Heart left ventricle (tissue), 16 donors: ENCODE results near the gene PHETA2. TPM values are rescaled to one million over a fixed set of nuclear protein-coding genes. Genes with fewer than 3 reads are reported as not detected.
A peak's percentile ranks its signal among the peaks of the same experiment; 100 is the strongest.

Experiments used
- ATAC-seq, 4 donors: fragments of 200-7000 bp; cut with Tn5 transposase; one replicate each; pipeline ENCODE4 v1.9.1; 2020 to 2022; ENCODE audit warnings: moderate library complexity in 4 of 4, mild to moderate bottlenecking in 3 of 4, moderate number of reproducible peaks in 1 of 4
- DNase-seq, 5 donors: peaks; one replicate each; pipeline ENCODE4 v3.0.0-alpha.2; 2020
- H3K27ac ChIP-seq, 12 donors: fragments of 200-600 bp; sonication (generic) in 4 of 12; one replicate each; pipeline versions ENCODE4 v1.5.0 to v1.8.0; 2016 to 2022; ENCODE audit warnings: mild to moderate bottlenecking in 2 of 12
- H3K27me3 ChIP-seq, 9 donors: fragments of 200-600 bp; sonication (generic) in 2 of 9; one replicate each; pipeline versions ENCODE4 v1.5.1 to v1.8.0; 2016 to 2022; ENCODE audit warnings: mild to moderate bottlenecking in 3 of 9
- H3K36me3 ChIP-seq, 9 donors: fragments of 200-600 bp; sonication (generic) in 2 of 9; one replicate each; pipeline versions ENCODE4 v1.5.0 to v1.8.0; 2018 to 2022; ENCODE audit warnings: mild to moderate bottlenecking in 2 of 9
- H3K4me1 ChIP-seq, 12 donors: fragments of 200-600 bp; sonication (generic) in 4 of 12; one replicate each; pipeline versions ENCODE4 v1.5.0 to v1.8.0; 2016 to 2022; ENCODE audit warnings: mild to moderate bottlenecking in 3 of 12
- H3K4me3 ChIP-seq, 12 donors: fragments of 200-600 bp; sonication (generic) in 4 of 12; one replicate each; pipeline versions ENCODE4 v1.5.0 to v1.8.0; 2017 to 2022; ENCODE audit warnings: mild to moderate bottlenecking in 9 of 12, moderate library complexity in 4 of 12
- H3K9me3 ChIP-seq, 12 donors: fragments of 200-600 bp; sonication (generic) in 4 of 12; one replicate each; pipeline versions ENCODE4 v1.5.0 to v1.8.0; 2016 to 2022; ENCODE audit warnings: mild to moderate bottlenecking in 1 of 12
- CTCF ChIP-seq, 12 donors: fragments of 200-600 bp; sonication (generic) in 4 of 12; IDR thresholded peaks; one replicate each; pipeline versions ENCODE4 v1.5.0 to v1.8.0; 2018 to 2022; ENCODE audit warnings: antibody characterized with exemption in 12 of 12, mild to moderate bottlenecking in 5 of 12
- POLR2A ChIP-seq, 2 donors: fragments of 450-650 bp; IDR thresholded peaks; one replicate each; pipeline ENCODE4 v1.6.1; 2017; ENCODE audit warnings: antibody characterized with exemption in 2 of 2, mild to moderate bottlenecking in 2 of 2, moderate library complexity in 2 of 2
- WGBS, 4 donors: extraction: QIAGEN DNeasy Blood & Tissue Kit in 2 of 4; methylation state at CpG; one replicate each; pipeline versions ENCODE4 v1.1.5 to v1.1.7; 2013 to 2018; 5-methylcytosine and 5-hydroxymethylcytosine counted together
- intact Hi-C, 10 donors: fragments of 100-400 bp; cut with DNase I; formaldehyde crosslinking; loops; one replicate each; pipeline versions ENCODE4 v1.11.1 to v1.14.2; 2022
- polyA plus RNA-seq, 2 donors: library from polyadenylated mRNA; stranded (reverse); fragments of 200-250 nt; gene quantifications; one replicate each; pipeline ENCODE4 v1.2.3, GENCODE V29; 2013
- total RNA-seq, 9 donors: library from RNA; depleted of rRNA in 2 of 9; stranded (reverse); fragments of >200 nt in 2 of 9; fragmentation: NEBNext Ultra II Directional in 3 of 9; extraction: Animal tissue kit (Norgen Biotek cat#: 25700) in 3 of 9; gene quantifications; one replicate each; pipeline versions ENCODE4 v1.1.0 to v1.2.4, GENCODE V29; 2016 to 2023
- donor health status: ischemic (EF 13 %, LVEDD 7.1; RV severe dilation, severe dysfunction).
- donor health status: healthy with polysubstance abuse.
- donor health status: DM: no; HTN: yes; CAD: no.
- donor health status: DM: no; HTN: no; CAD: no.
- donor health status: ischemic (EF 25% LVEDD 6.9; RV normal size, moderate dysfunction).
- donor health status: ischemic (EF 25% LVEDD 5.7; RV mildly dilated, moderate dysfunction).
- donor health status: healthy.
- donor health status: DM: yes; HTN: yes; CAD: no.
- donor health status: ischemic (EF 35%, LVEDD 5.7; RV mildly dilated, moderate dysfunction).
- donor health status: nonischemic (EF 11% LVEDD 7.7; RV severe dilation, severe dysfunction).
- donor health status: DM: yes; HTN: yes; CAD: no.
- donor health status: PGD.
- donor health status: ischemic (EF 29% LVEDD 5.4; RV normal size, mild dysfunction).
- donor health status: nonischemic (EF 23%, LVEDD 6.1; RV moderate dilation, normal function).

PHETA2 gene
- total and polyA plus RNA-seq, 11 donors: 1.8 to 6.9 (median 4.7) TPM

DNA sequence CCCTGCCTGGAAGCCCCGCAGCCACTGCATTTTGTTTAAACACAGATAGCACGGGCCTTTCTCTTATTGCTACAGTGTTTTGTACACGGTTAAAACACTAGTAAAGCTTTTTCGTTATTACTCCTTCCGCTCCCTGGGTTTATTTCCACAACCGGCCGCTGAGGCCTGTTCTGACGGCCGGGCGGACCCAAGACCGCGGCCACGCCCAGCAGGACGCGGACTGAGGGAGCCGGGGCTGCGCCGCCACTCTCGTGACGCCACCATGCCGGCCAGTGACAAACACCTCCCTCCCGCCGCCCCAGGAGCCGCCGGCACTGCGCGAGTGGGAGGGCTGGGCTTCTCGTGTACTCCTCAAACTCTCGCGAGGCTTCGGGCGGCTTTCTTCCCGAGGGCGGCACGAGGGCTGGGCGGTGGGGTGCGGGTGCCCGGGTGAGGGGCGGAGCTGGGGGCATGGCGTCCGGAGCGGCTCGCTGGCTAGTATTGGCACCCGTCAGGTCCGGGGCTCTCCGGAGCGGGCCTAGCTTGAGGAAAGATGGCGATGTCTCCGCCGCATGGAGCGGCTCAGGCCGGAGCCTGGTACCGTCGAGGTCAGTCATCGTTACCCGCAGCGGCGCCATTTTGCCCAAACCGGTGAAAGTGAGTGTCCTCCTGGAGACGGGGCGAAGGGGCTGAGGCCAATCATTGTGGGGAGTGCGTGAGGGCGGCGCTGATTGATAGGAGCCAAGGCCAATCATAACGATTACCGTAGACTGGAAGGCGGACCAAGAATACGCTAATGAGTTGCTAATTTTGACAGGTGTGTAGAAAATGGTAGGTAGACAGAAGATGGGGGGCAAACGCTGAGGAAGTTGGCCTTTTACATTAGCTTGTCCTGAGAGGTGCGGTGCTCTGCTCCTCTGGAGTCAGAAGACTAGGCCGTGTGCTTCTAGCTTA is 5.5 kb downstream of the PHETA2 start, which contains the start of gene SMDT1:
TSS of gene SMDT1 (plus strand) at position 382 of the 933 bp plus-strand sequence. CDS start at position 451, 69 bp downstream.
- H3K9me3 ChIP-seq: no peaks in the 10 kb centered on the region
- H3K27me3 ChIP-seq: no peaks in the 10 kb centered on the region
- TF ChIP-seq CTCF (IDR thresholded peaks at IDR 0.05) (no peak), POLR2A (IDR thresholded peaks at IDR 0.05) (peak; percentile 52 to 96)
- WGBS, 4 donors: 0 to 1% (median 1%) methylated on average over 34 to 71 of the region's 71 CpGs
- DNase-seq (peak; percentile 100), ATAC-seq (peak; percentile 91 to 95 (median 93))
- peaks cover 2 to 57% (median 33%) of the 10 kb centered on the region in 12 donors for H3K4me1 ChIP-seq
- peak within 1 kb of the TSS; percentile 95 to 99 (median 98) for H3K27ac ChIP-seq
- peak within 1 kb of the TSS; percentile 43 to 82 (median 70) for H3K4me3 ChIP-seq
- peaks cover 0 to 54% (median 31%) of the 10 kb centered on the region in 9 donors for H3K36me3 ChIP-seq
- intact Hi-C loops: loop anchor here in 3 of 10 donors (1.0 to 10.0 kb wide), 4 partner anchors 11 to 395 kb away; partner anchors contain the start of genes NDUFA6 (in 2 of the 3), SNU13 (in 1 of the 3), SREBF2 (in 1 of the 3) and TCF20 (in 1 of the 3)

GRCh38 chr22:42080287-42080686 is 6.2 kb downstream of the PHETA2 start:
- peaks cover 2 to 57% (median 32%) of the 10 kb centered on the region in 12 donors for H3K4me1 ChIP-seq
- intact Hi-C loops: loop anchor here in 1 of 10 donors (1.0 kb wide), 1 partner anchor 10 kb away; the partner anchor contains the start of gene NDUFA6
- peaks cover 0 to 61% (median 38%) of the 10 kb centered on the region in 9 donors for H3K36me3 ChIP-seq
- no peak for TF ChIP-seq CTCF (IDR thresholded peaks at IDR 0.05)
- no peak for TF ChIP-seq POLR2A (IDR thresholded peaks at IDR 0.05)
- H3K27ac ChIP-seq: peak overlapping the region; percentile 95 to 99 (median 98)
- no peaks in the 10 kb centered on the region for H3K9me3 ChIP-seq
- 1 to 2% (median 2%) methylated on average over 14 of the region's 14 CpGs for WGBS, 4 donors
- H3K4me3 ChIP-seq: peak overlapping the region; percentile 38 to 82 (median 70)
- H3K27me3 ChIP-seq: no peaks in the 10 kb centered on the region
- peak in 1 of 4 donors; percentile 16 for ATAC-seq
- DNase-seq: no peak

- Histone ChIP-seq H3K27ac (no peak overlapping the region), H3K9me3 (no peaks in the 10 kb centered on the region), H3K27me3 (no peaks in the 10 kb centered on the region), H3K36me3 (peaks cover 0 to 60% (median 53%) of the 10 kb centered on the region in 9 donors), H3K4me3 (no peak overlapping the region), H3K4me1 (peaks cover 6 to 72% (median 43%) of the 10 kb centered on the region in 12 donors)
- ATAC-seq (no peak), DNase-seq (no peak)
- no peak for TF ChIP-seq POLR2A (IDR thresholded peaks at IDR 0.05)
- no peak for TF ChIP-seq CTCF (IDR thresholded peaks at IDR 0.05)
- WGBS, 4 donors: 88 to 97% (median 92%) methylated on average over 3 to 4 of the region's 4 CpGs
- intact Hi-C loops: no loop called here
Observed at GRCh38 chr22:42083119-42083518, 9.1 kb downstream of the PHETA2 start.

DNA sequence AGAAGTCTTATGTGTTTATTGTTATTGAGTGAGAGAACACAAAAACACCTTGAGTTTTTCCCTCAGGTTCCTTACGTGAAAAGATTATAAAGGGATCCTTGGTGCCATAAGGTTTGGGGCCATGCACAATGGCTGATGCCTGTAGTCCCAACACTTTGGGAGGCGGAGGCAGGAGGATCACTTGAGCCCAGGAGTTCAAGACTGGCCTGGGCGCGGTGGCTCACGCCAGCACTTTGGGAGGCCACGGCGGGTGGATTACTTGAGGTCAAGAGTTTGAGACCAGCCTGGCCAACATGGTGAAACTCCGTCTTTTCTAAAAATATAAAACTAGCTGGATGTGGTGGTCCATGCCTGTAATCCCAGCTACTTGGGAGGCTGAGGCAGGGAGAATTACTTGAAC is 10.8 kb downstream of the PHETA2 start:
- peaks cover 0 to 60% (median 53%) of the 10 kb centered on the region in 9 donors for H3K36me3 ChIP-seq
- H3K9me3 ChIP-seq: peaks cover 0 to 4% (median 0%) of the 10 kb centered on the region in 12 donors
- no peak overlapping the region for H3K4me3 ChIP-seq
- H3K27me3 ChIP-seq: no peaks in the 10 kb centered on the region
- WGBS, 4 donors: 92 to 95% (median 92%) methylated on average over 8 of the region's 8 CpGs
- ATAC-seq (no peak), DNase-seq (no peak)
- intact Hi-C loops: no loop called here
- no peak overlapping the region for H3K27ac ChIP-seq
- TF ChIP-seq CTCF (IDR thresholded peaks at IDR 0.05) (no peak), POLR2A (IDR thresholded peaks at IDR 0.05) (no peak)
- H3K4me1 ChIP-seq: peaks cover 4 to 73% (median 41%) of the 10 kb centered on the region in 12 donors
